ENCODE data around the gene ADK. TPM values are rescaled to one million over a fixed set of nuclear protein-coding genes. Genes with fewer than 3 reads are reported as not detected.

ADK gene
- polyA plus RNA-seq, 1 donor (not counting 4 experiments of a cell fraction or from before 2014, with no cell fraction given) = 139 TPM

DNA sequence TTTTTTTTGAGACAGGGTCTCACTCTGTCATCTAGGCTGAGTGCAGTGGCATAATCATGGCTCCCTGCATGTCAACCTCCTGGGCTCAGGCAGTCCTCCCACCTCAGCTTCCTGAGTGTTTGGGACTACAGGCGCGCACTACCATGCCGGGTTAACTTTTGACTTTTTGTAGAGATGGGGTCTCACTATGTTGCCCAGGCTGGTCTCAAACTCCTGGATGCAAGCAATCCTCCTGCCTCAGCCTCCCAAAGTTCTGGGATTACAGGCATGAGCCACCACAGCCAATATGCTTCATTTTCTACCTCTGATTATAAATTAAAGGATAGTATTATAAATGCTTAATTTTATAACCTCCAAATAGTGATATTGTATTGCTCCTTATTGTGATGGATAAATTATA is 121.3 kb downstream of the ADK start:
- no peak overlapping the region for H3K9ac ChIP-seq (ENCODE audit: control insufficient read depth, extremely low read depth, insufficient read depth, low read length)
- H3K4me3 ChIP-seq (ENCODE audit: control insufficient read depth in 2 of 3, extremely low read depth in 1 of 3, insufficient read depth in 2 of 3, low read depth in 1 of 3, low read length in 3 of 3) = no peak overlapping the region
- no peaks in the 10 kb centered on the region for H3K36me3 ChIP-seq (ENCODE audit: control insufficient read depth in 2 of 2, extremely low read depth in 1 of 2, insufficient read depth in 2 of 2, low read length in 2 of 2)
- H4K20me1 ChIP-seq (ENCODE audit: control insufficient read depth, extremely low read depth, insufficient read depth, low read length) = no peaks in the 10 kb centered on the region
- no peaks in the 10 kb centered on the region for H3K27me3 ChIP-seq (ENCODE audit: control insufficient read depth, extremely low read depth, insufficient read depth, low read length)
- H3K27ac ChIP-seq (ENCODE audit: control insufficient read depth, insufficient read depth, low read length) = no peak overlapping the region
- DNase-seq (ENCODE audit: low read depth, low spot score) (no peak), FAIRE-seq (no peak)
- H3K9me1 ChIP-seq (ENCODE audit: control insufficient read depth, extremely low read depth, insufficient read depth, low read length) = no peaks in the 10 kb centered on the region
- TF ChIP-seq, protein P1, sequence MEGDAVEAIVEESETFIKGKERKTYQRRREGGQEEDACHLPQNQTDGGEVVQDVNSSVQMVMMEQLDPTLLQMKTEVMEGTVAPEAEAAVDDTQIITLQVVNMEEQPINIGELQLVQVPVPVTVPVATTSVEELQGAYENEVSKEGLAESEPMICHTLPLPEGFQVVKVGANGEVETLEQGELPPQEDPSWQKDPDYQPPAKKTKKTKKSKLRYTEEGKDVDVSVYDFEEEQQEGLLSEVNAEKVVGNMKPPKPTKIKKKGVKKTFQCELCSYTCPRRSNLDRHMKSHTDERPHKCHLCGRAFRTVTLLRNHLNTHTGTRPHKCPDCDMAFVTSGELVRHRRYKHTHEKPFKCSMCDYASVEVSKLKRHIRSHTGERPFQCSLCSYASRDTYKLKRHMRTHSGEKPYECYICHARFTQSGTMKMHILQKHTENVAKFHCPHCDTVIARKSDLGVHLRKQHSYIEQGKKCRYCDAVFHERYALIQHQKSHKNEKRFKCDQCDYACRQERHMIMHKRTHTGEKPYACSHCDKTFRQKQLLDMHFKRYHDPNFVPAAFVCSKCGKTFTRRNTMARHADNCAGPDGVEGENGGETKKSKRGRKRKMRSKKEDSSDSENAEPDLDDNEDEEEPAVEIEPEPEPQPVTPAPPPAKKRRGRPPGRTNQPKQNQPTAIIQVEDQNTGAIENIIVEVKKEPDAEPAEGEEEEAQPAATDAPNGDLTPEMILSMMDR (optimal IDR thresholded peaks at IDR 0.05 in 1 of 3, IDR thresholded peaks at IDR 0.05 in 1 of 3, conservative IDR thresholded peaks at IDR 0.05 in 1 of 3; ENCODE audit: extremely low read depth in 1 of 3, insufficient read depth in 2 of 3, low read length in 3 of 3) = no peak
- TF ChIP-seq EZH2 (IDR thresholded peaks at IDR 0.05; ENCODE audit: low read length) = no peak
- H3K4me2 ChIP-seq (ENCODE audit: control insufficient read depth, extremely low read depth, insufficient read depth, low read depth, low read length) = no peak overlapping the region
- dilution Hi-C loops (cut with MboI; ENCODE audit: extremely low pct_ligation_motif_present, low sequenced_read_pairs) = no loop called here
- no peaks in the 10 kb centered on the region for H3K9me3 ChIP-seq (ENCODE audit: control insufficient read depth, low read depth, low read length)
- H2AFZ ChIP-seq (ENCODE audit: control insufficient read depth, low read length) = no peak overlapping the region
- no peaks in the 10 kb centered on the region for H3K4me1 ChIP-seq (ENCODE audit: control insufficient read depth, extremely low read depth, insufficient read depth, low read length)
- peaks cover 55% of the 10 kb centered on the region for H3K79me2 ChIP-seq (ENCODE audit: control insufficient read depth, insufficient read depth, low read length)

DNA sequence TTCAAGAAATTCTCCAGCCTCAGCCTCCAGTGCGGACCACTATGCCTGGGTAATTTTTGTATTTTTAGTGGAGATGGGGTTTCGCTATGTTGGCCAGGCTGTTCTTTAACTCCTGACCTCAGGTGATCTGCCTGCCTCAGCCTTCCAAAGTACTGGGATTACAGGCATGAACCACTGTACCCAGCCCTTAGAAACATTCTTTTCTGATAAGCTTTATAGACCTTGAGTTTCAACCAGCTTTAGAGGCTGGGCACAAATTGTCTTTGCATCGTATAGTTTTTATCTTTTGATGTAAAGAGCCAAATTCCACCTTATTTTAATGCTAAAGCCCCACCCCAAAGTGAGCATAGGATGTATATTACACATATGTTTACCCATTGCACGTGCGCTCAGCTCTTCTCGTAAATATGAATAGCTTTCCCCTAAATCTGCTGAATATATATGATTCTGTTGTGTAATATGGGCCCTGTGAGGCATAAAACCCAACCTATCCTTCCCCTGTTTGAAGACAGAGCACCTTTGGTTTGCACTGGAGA is 124.8 kb downstream of the ADK start:
- H3K79me2 ChIP-seq (ENCODE audit: control insufficient read depth, insufficient read depth, low read length) = peaks cover 39% of the 10 kb centered on the region
- TF ChIP-seq, protein P1 (optimal IDR thresholded peaks at IDR 0.05 in 1 of 3, IDR thresholded peaks at IDR 0.05 in 1 of 3, conservative IDR thresholded peaks at IDR 0.05 in 1 of 3; ENCODE audit: extremely low read depth in 1 of 3, insufficient read depth in 2 of 3, low read length in 3 of 3) = no peak
- TF ChIP-seq EZH2 (IDR thresholded peaks at IDR 0.05; ENCODE audit: low read length) = no peak
- H3K36me3 ChIP-seq (ENCODE audit: control insufficient read depth in 2 of 2, extremely low read depth in 1 of 2, insufficient read depth in 2 of 2, low read length in 2 of 2) = no peaks in the 10 kb centered on the region
- no peaks in the 10 kb centered on the region for H3K9me1 ChIP-seq (ENCODE audit: control insufficient read depth, extremely low read depth, insufficient read depth, low read length)
- no peak overlapping the region for H3K9ac ChIP-seq (ENCODE audit: control insufficient read depth, extremely low read depth, insufficient read depth, low read length)
- no peak for DNase-seq (ENCODE audit: low read depth, low spot score)
- no peak overlapping the region for H3K4me3 ChIP-seq (ENCODE audit: control insufficient read depth in 2 of 3, extremely low read depth in 1 of 3, insufficient read depth in 2 of 3, low read depth in 1 of 3, low read length in 3 of 3)
- no peak overlapping the region for H3K27ac ChIP-seq (ENCODE audit: control insufficient read depth, insufficient read depth, low read length)
- H3K27me3 ChIP-seq (ENCODE audit: control insufficient read depth, extremely low read depth, insufficient read depth, low read length) = no peaks in the 10 kb centered on the region
- H3K4me2 ChIP-seq (ENCODE audit: control insufficient read depth, extremely low read depth, insufficient read depth, low read depth, low read length) = no peak overlapping the region
- dilution Hi-C loops (cut with MboI; ENCODE audit: extremely low pct_ligation_motif_present, low sequenced_read_pairs) = no loop called here
- no peaks in the 10 kb centered on the region for H3K4me1 ChIP-seq (ENCODE audit: control insufficient read depth, extremely low read depth, insufficient read depth, low read length)
- no peak overlapping the region for H2AFZ ChIP-seq (ENCODE audit: control insufficient read depth, low read length)
- no peaks in the 10 kb centered on the region for H4K20me1 ChIP-seq (ENCODE audit: control insufficient read depth, extremely low read depth, insufficient read depth, low read length)
- FAIRE-seq = no peak
- H3K9me3 ChIP-seq (ENCODE audit: control insufficient read depth, low read depth, low read length) = no peaks in the 10 kb centered on the region
